ENCODE data around the gene MACROD2.

DNA sequence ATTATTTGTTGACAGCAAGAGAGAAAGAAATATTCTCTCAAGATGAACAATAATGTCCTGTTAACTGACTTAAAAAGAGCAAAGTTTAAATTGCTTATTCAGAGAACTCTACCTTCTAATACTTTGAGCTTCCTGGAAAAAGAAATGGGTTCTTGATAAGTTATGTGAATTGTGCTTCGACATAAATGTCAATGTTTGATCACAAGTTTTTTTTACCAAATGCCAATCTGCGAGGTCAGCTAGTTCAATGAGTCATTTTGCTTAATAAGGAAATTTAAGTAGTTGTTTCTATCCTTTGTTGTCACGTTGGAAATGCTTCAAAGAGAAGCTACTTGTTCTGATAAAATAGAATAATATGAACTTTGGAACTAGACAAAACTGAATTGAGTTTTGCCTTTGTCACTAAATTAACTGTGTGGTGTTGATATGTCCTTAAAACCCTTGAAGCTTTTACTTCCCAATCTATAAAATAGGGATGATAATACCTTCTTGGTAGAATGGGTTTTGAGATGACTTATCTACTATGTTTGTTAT is 984.2 kb downstream of the MACROD2 start:
- no peak for TF ChIP-seq EP300 (IDR thresholded peaks at IDR 0.05)
- TF ChIP-seq, protein P1, sequence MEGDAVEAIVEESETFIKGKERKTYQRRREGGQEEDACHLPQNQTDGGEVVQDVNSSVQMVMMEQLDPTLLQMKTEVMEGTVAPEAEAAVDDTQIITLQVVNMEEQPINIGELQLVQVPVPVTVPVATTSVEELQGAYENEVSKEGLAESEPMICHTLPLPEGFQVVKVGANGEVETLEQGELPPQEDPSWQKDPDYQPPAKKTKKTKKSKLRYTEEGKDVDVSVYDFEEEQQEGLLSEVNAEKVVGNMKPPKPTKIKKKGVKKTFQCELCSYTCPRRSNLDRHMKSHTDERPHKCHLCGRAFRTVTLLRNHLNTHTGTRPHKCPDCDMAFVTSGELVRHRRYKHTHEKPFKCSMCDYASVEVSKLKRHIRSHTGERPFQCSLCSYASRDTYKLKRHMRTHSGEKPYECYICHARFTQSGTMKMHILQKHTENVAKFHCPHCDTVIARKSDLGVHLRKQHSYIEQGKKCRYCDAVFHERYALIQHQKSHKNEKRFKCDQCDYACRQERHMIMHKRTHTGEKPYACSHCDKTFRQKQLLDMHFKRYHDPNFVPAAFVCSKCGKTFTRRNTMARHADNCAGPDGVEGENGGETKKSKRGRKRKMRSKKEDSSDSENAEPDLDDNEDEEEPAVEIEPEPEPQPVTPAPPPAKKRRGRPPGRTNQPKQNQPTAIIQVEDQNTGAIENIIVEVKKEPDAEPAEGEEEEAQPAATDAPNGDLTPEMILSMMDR (IDR thresholded peaks at IDR 0.05), result no peak

Measured in ovary (tissue), 3 donors.